ENCODE results near the gene EPHB2.

Gene EPHB2

DNA sequence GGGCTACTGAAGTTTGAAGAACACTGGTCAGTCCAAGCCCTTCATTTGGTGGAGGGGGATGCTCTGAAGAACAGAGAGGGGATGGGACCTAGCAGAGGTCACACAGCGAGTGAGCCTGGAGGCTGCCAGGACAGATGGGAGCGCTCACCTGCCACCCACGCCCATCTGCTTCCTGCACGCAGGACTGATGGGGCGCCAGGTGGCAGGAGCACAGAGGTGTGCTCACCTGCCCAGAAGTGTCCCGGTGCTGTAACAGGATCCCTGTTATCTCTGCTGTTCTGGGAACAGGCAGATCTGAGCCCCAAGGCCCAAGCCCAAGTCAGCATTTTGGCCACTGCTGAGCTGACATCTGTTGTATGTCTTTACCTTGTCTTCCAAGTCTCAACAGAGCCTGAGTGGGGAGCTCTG, 40.5 kb downstream of the EPHB2 start:
- DNase-seq (ENCODE audit: low spot score), result no peak

DNA sequence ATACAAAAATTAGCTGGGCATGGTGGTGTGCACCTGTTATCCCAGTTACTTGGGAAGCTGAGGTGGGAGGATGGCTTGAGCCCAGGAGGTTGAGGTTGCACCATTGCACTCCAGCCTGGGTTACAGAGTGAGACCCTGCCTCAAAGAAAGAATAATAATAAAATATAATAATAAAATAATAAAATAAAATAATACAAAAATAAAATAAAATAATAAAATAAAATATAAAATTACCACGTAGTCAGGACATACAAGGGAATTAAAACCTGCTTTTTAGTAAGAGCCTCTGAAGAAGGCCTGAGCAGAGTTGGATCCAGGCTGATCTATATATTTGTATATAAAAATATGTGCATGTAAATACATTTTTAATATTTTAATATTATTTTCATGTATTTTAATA, 41.7 kb downstream of the EPHB2 start:
- no peak for DNase-seq (ENCODE audit: low spot score)

- DNase-seq (ENCODE audit: low spot score), result no peak
These were observed 42.9 kb downstream of the EPHB2 start for GRCh38 chr1:22753481-22753971.

GRCh38 chr1:22754106-22754768, 43.6 kb downstream of the EPHB2 start:
- DNase-seq (ENCODE audit: low spot score), result no peak

DNA sequence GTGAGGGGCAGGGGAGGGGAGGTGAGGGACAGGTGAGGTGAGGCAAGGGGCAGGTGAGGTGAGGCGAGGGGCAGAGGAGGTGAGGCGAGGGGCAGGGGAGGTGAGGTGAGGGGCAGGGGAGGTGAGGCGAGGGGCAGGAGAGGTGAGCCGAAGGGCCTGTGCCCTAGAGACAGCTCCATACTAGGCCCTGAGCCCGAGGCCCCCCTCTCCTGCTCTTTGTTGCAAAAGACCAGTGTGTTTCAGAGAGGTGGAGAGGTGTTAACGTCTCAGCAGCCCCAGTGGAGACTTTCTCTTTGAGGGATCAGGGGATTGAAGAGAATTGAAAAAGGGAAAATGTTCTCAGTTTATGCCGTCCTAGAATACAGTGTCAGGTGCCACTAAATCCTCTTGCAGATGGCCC, 44.2 kb downstream of the EPHB2 start:
- no peak for DNase-seq (ENCODE audit: low spot score)

GRCh38 chr1:22755641-22756040, 45.0 kb downstream of the EPHB2 start:
- no peak for DNase-seq (ENCODE audit: low spot score)

DNA sequence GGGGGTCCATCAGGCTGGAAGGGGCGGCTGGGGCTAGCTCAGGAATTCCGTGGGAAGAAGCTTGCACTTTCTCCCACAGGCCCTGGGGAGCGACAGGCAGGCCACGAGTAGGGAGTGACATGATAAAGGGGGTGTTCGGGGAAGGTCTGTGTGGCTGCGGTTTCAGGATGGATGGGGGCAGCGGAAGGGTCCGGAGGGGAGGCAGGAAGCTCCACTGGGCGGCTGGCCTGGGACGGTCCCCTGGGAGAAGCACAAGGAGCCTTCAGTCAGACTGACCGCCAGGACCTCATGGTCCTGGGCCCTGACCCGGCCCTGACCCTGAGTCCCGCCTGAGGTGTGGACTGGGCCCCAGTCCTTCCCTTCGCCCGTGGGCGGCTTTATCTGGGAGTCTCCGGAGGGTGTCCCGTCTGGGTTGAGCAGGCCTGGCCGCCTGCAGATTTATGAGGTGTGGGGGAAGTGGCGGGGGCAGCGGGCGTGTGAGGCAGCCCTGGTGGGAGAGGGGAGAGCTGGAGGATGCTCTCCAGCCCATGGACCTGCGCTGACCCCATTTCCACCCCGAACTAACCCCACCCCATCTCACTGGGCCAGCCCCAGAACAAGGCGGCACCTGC, 45.6 kb downstream of the EPHB2 start:
- no peak for DNase-seq (ENCODE audit: low spot score)

GRCh38 chr1:22760455-22760854, 49.8 kb downstream of the EPHB2 start:
- no peak for DNase-seq (ENCODE audit: low spot score)

DNA sequence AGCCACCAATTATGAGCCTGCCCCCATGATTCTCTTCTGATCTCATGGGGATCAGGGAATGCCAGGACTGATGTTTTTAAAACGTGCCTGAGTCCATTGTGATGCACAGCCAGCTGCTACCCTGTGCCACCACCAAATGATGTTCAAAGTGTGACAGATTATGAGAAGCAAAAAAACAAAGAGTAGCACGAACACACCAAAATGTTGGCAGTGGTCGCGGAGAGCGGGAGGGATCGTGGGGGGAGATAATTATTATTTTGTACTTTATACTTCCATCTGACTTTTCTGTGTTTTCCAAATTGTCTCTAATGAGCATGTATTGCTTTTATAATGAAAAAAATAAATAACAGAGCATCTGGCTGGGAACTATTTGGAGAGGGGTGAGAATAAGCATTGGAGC, 50.5 kb downstream of the EPHB2 start:
- DNase-seq (ENCODE audit: low spot score), result no peak

- no peak for DNase-seq (ENCODE audit: low spot score)
These were observed 51.2 kb downstream of the EPHB2 start for GRCh38 chr1:22761821-22762220.

GRCh38 chr1:22763487-22764200, 53.0 kb downstream of the EPHB2 start:
- peak; percentile 47 for DNase-seq (ENCODE audit: low spot score)

- DNase-seq (ENCODE audit: low spot score), result no peak
These were observed 57.2 kb downstream of the EPHB2 start for GRCh38 chr1:22767852-22768251.

DNA sequence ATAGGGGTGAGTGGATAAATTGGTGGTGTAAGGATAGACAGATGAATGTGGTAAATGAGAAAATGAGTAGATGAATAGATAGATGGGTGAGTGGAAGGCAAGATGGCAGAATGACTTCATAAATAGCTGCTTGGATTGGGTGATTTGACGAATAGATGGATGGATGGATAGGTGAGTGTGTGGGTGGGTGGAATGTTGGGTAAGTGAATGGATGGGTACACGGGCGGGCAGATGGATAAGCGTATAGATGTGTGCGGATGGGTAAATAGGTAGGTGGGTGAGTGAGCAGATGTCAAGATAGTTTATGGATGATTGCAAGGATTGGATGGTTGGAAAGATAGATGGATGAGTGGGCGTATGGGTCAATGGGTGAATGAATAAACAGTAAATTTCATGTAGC, 59.3 kb downstream of the EPHB2 start:
- DNase-seq (ENCODE audit: low spot score), result no peak

DNA sequence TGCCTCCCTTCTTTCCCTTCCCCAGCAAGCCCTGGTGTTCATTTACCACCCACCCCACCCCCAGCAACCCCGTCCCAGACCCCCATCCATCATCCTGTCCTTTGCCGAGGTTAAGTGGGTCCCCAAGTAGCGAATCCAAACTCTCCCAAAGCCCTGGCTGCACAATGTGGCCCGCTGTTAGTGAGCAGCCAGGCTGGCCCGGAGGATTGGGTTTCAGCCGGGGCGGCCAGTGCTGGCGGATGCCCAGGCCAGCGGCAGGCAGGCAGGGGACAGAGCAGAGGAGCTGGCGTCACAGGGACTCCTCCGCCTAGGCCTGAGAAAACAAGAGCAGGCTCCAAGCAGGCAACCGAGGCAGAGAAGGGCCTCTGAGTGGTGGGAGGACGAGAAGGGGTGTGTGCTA, 61.4 kb downstream of the EPHB2 start:
- DNase-seq (ENCODE audit: low spot score), result no peak

GRCh38 chr1:22773981-22774832, 63.6 kb downstream of the EPHB2 start:
- DNase-seq (ENCODE audit: low spot score), result no peak

DNA sequence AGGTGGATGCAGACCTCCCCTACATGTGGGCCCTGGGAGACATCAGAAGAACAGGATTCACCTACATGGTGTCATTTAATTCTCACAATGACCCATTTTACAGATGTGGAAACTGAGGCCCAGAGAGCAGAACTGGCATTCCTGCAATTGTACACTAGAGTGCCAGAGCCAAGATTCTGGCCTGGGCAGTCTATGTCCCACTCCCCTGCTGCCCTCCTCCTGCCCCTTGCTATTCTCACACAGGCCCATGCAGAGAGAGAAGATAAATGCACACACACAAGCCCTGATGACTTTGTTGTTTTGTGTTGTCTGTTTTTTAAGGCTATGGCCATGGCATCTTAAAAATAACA, 64.2 kb downstream of the EPHB2 start:
- DNase-seq (ENCODE audit: low spot score), result no peak

DNA sequence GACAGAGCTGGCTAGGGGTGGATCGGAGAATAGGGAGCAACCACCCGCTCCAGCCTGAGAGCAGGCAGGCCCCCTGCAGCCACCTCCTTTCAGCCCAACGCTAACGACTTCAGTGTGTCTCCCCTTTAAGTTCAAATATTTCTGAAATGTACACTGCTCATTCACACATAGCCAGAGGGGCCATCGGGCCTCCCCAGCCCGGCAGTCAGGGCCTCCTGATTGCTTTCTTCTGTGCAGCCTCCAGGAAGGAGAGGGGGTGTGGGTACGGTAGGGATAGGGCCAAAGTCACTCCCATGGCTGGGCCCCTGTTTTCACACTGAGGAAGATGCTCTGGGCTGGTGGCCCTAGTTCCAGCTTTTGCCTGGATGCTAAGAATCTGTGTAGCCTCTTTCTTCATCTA, 64.8 kb downstream of the EPHB2 start:
- no peak for DNase-seq (ENCODE audit: low spot score)

GRCh38 chr1:22776035-22776613, 65.5 kb downstream of the EPHB2 start:
- DNase-seq (ENCODE audit: low spot score), result no peak

- DNase-seq (ENCODE audit: low spot score), result no peak
These were observed 66.9 kb downstream of the EPHB2 start for GRCh38 chr1:22777388-22778057.

GRCh38 chr1:22778408-22778807, 67.8 kb downstream of the EPHB2 start:
- no peak for DNase-seq (ENCODE audit: low spot score)

DNA sequence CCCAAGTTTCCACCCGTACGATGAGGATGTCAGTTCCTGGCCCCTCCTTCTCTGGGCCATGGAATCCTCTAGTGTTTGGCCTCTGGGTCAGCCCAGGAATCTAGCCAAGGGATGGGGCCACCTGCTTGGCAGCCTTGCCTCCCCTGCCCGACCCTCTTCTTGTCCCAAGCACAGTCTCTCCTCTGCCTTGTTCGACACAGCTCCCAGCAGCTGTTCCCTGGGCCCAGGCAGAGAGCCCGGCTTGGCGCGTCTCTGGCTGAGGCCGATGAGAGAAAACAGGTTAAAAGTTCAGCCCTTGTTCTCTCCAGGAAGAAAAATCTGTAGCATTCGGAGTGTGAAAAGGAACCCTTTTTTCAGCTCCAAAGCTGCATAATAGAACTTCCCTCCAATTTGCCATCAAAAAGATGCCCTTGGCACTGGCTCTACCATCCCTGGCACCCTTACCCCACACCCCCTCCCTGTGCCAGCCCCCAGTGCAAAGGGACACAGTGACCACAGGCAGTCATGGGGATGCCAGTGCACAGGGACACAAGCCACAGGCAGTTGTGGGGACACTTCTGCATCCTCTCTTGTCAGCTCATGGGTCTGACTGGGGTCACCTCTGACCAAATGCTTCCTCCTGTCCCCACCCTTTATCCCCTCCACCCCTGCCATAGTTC, 68.4 kb downstream of the EPHB2 start:
- DNase-seq (ENCODE audit: low spot score), result no peak

All from D341Med (cell line).